Central memory CD8-positive, alpha-beta T cell (primary cell): ENCODE results near the gene MME.

Experiments
- ATAC-seq: fragments of 150-1000 bp; cut with Tn5 transposase; replicated peaks from 2 replicates; pipeline ENCODE4 v1.10.0; 2022; ENCODE audit warnings: mild to moderate bottlenecking, moderate FRiP score, moderate number of reproducible peaks; ENCODE audit not compliant: poor library complexity, severe bottlenecking; ENCODE audit errors: extremely low read depth
- DNase-seq, 2 donors: peaks; one replicate each; pipeline ENCODE4 v3.0.0; 2021; ENCODE audit warnings: low spot score in 2 of 2
- H3K27ac Mint-ChIP-seq: one replicate; pipeline ENCODE4 v1.8.0; 2022; ENCODE audit warnings: low read depth, mild to moderate bottlenecking, moderate library complexity, mixed read lengths
- H3K27me3 Mint-ChIP-seq: one replicate; pipeline ENCODE4 v1.8.0; 2022; ENCODE audit warnings: mixed read lengths
- H3K36me3 Mint-ChIP-seq: one replicate; pipeline ENCODE4 v1.8.0; 2022; ENCODE audit warnings: mild to moderate bottlenecking, moderate library complexity, mixed read lengths; ENCODE audit not compliant: insufficient read depth
- H3K4me1 Mint-ChIP-seq: one replicate; pipeline ENCODE4 v1.8.0; 2022; ENCODE audit warnings: mixed read lengths
- H3K4me3 Mint-ChIP-seq: one replicate; pipeline ENCODE4 v1.8.0; 2022; ENCODE audit warnings: mild to moderate bottlenecking, moderate library complexity, mixed read lengths
- H3K9me3 Mint-ChIP-seq: one replicate; pipeline ENCODE4 v1.8.0; 2022; ENCODE audit warnings: mixed read lengths

MME gene

DNA sequence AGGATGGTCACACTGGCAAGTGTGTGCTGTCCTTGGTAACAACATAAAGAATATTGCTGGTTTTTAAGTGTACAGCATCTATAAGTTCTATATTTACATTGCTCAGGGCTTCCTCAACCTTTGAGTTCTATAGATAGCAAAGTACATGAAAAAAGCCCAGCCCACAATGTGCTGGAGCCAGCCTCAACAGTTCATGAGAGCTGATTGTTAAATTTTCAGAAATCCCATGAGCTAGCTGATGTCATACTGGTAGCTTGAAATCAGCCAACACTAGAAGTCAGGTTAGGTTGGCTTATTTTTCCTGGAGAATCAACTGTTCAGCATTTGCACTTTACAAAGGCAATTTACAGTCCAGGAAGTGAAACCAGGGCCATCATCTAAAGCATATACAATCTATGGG is 110.6 kb downstream of the MME start:
- no peaks in the 10 kb centered on the region for H3K9me3 Mint-ChIP-seq
- H3K27ac Mint-ChIP-seq: no peak overlapping the region
- H3K27me3 Mint-ChIP-seq: no peaks in the 10 kb centered on the region
- no peak for ATAC-seq
- H3K4me3 Mint-ChIP-seq: no peak overlapping the region
- no peaks in the 10 kb centered on the region for H3K4me1 Mint-ChIP-seq
- no peaks in the 10 kb centered on the region for H3K36me3 Mint-ChIP-seq
- no peak for DNase-seq

DNA sequence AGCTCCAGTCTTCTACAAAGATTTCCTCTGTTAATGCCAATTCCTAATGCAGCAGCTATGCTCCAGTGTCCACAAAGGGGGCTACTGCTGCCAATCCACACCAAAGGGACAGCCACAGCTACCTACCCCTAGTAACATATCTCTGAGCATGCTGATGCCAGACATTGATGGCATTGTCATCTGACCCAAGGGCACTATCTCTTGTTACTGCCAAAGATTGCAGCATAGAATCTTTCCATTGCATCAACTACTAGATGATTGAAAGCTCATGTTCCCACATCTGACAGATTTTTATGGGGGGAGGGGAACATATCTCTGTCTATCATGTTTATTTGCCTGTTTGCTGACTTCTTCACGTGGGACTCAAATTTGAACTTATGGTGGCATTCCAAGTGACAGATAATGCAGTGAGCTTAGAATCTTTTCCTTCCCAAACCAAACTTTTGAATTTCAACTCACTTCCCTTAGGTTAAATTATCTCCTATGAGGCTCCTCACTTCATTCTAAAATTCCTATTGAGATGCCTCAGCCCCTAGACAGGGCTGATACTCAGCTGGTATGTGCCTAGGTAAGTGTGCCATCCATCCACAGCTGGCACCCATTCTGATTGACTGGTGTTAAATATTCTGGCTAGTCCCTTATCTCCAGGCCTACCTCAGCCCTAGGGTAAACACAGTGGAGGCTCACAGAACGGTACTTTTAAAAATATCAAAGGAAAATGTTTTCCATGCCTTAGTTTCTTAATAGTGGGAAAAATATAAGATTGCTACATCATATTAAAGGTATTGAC is 113.0 kb downstream of the MME start:
- Mint-ChIP-seq H3K4me1 (no peaks in the 10 kb centered on the region), H3K4me3 (no peak overlapping the region), H3K27ac (no peak overlapping the region), H3K36me3 (no peaks in the 10 kb centered on the region), H3K27me3 (no peaks in the 10 kb centered on the region), H3K9me3 (no peaks in the 10 kb centered on the region)
- DNase-seq (no peak), ATAC-seq (no peak)

DNA sequence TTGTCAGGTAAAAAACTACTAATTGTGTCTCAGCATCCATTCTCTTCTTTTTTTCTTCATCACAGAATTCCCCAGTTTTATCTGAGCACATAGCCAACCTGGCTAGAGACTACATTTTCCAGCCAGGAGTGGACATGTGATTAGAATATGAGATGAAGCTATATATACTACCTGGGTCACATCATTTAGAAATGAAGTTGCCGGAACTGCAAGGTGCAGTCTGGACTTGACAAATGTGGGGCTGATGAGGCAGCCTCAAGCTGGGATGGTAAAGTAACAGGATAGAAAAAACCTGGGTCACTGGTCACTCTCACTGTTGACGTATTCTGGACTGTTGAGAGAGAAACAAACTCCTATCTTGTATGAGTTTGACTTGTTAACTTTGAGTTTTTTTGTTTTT is 113.7 kb downstream of the MME start:
- DNase-seq: no peak
- H3K4me1 Mint-ChIP-seq: no peaks in the 10 kb centered on the region
- H3K9me3 Mint-ChIP-seq: no peaks in the 10 kb centered on the region
- no peak overlapping the region for H3K27ac Mint-ChIP-seq
- no peaks in the 10 kb centered on the region for H3K36me3 Mint-ChIP-seq
- H3K27me3 Mint-ChIP-seq: no peaks in the 10 kb centered on the region
- H3K4me3 Mint-ChIP-seq: no peak overlapping the region
- no peak for ATAC-seq

DNA sequence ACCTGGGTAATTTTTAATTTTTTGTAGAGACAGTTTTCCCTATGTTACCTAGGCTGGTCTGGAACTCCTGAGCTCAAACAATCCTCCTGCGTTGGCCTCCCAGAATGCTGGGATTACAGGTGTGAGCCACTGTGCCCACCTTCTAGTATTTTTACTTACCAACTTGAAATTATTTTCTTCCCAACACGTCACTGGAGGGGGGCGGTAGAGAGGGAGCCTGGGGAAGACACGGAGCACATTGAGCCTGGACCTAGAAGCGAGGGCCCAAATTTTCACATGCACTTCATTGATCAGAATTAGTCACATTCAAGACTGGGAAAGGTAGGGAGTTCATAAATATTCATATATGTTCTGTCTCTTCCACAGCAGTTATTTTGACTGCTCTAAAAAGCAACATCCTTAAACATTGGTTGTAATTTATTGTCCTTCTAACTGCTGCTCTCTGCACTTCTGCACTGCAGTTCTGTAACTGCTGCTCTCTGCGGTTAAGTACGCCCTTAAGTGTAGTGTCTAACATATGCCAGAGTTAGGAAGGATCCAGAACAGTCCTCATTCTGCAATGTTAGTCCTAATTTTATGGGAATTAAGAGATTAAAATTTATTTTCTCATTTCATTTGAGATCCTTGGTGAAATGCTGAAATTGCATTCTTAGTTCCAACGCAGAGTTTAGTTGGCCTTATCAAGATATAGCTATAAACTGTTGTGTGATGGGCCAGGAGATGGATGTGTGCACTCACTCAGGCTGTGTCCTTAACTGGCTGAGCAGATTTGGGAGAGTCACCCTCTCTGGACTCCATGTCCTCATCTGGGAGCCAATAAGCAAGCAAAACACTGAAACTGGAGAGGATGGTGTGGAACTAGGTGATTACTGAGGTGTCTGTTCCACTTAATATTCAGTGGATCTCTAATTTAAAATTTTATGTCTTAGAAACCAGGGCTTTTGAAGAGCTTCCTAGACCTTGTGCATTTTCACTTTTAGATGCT is 115.1 kb downstream of the MME start:
- Mint-ChIP-seq H3K27me3 (no peaks in the 10 kb centered on the region), H3K36me3 (no peaks in the 10 kb centered on the region), H3K27ac (no peak overlapping the region), H3K4me1 (no peaks in the 10 kb centered on the region), H3K9me3 (no peaks in the 10 kb centered on the region), H3K4me3 (no peak overlapping the region)
- ATAC-seq: no peak
- DNase-seq: no peak

DNA sequence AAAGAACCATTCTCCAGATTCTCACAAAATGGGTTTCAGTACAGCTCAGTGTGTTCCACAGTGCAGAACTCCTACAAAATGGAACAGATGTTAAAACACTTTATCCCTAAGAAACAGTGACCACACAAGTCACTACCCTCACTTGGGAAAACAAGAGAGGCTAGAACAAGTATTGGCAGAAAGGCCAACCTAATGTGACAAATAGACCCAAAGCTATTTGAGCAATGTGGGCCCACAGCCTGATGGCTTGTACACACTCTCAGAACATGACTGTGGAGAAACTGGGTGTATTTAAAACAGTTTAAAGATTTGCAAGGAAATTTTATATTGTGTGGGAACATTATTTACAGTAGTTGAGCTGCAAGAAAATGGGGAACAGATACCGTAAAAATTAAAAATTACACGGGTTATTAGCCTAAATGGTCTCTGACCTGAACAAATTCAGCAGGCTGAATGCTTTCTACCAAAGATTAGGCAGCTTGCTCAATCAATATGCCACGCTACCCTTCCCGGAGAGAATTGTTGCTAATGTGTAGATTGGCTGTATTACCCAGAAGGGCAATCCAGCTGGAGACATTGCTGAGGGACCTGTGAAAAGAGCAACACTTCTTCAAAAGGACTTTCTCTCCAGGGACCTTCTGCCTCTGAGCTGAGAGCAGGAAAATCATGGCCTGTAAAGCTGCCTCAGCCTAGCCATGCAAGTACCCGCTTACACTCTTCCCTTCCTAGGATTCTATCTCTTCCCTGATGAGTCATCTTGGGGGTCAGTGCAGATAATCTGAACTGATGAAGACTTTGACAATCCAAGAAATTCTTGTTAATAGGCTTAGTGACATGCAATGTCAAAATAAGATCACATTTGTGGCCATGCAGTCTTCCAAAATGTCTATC is 116.3 kb downstream of the MME start:
- H3K4me3 Mint-ChIP-seq: no peak overlapping the region
- no peak for DNase-seq
- ATAC-seq: no peak
- no peaks in the 10 kb centered on the region for H3K9me3 Mint-ChIP-seq
- H3K36me3 Mint-ChIP-seq: no peaks in the 10 kb centered on the region
- H3K4me1 Mint-ChIP-seq: no peaks in the 10 kb centered on the region
- H3K27ac Mint-ChIP-seq: no peak overlapping the region
- no peaks in the 10 kb centered on the region for H3K27me3 Mint-ChIP-seq

DNA sequence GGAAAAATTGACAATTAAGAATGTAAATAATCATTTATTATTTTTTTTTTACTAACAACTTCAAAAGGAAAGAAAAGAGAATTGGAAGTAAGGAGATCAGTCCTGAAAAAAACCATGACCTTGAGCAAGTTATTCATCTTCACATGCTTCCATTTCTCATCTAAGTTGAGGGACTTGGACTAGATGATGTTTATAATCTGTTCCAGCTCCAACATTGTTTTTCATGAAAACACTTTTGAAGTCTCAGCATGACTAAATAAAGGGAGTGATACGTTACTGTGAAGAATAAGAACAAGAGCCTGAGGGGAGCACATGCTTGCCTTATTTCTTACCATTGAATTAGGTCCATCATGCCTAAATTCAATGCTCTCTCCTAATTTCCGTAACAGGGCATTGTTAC is 117.7 kb downstream of the MME start:
- H3K9me3 Mint-ChIP-seq: no peaks in the 10 kb centered on the region
- no peaks in the 10 kb centered on the region for H3K36me3 Mint-ChIP-seq
- DNase-seq (no peak), ATAC-seq (no peak)
- no peaks in the 10 kb centered on the region for H3K4me1 Mint-ChIP-seq
- no peaks in the 10 kb centered on the region for H3K27me3 Mint-ChIP-seq
- H3K27ac Mint-ChIP-seq: no peak overlapping the region
- no peak overlapping the region for H3K4me3 Mint-ChIP-seq

DNA sequence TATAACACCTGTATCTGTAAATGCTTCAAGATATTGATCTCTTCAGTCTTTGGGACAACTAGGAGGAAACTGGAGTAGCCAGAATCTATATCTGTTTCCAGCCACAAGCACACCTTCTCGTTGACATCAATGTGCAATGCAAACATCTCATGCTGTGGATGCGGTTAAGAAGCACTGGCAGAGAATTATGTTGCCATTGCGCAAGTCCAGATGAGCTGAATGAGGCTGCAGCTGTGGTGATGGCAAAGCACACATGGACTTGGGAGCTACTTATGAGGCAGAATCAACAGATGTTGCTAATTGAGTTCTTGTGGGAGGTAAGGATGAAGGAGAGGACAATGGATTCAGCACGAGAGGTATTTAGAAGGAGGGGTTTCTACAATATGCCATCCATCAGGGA is 122.5 kb downstream of the MME start:
- no peaks in the 10 kb centered on the region for H3K4me1 Mint-ChIP-seq
- DNase-seq: no peak
- H3K36me3 Mint-ChIP-seq: no peaks in the 10 kb centered on the region
- H3K4me3 Mint-ChIP-seq: no peak overlapping the region
- H3K27ac Mint-ChIP-seq: no peak overlapping the region
- no peaks in the 10 kb centered on the region for H3K9me3 Mint-ChIP-seq
- no peak for ATAC-seq
- no peaks in the 10 kb centered on the region for H3K27me3 Mint-ChIP-seq

DNA sequence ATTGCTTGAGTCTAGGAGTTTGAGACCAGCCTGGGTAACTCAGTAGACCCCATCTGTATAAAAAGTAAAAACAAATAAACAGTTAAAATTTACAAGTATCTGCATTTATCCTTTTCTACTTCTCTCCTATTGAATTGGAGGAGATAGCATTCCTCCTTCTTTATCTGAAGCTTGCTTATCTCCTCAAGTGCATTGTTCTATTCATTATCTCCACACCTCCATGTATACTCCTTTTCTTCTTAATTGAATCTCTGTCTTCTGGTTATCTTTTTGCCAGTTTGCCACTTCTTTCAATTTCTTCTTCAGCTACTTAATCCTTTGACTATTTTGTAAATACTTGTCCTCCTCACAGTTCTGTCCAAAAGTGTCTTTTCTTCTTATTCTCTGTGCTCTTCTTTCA is 124.7 kb downstream of the MME start:
- H3K27ac Mint-ChIP-seq: no peak overlapping the region
- no peaks in the 10 kb centered on the region for H3K4me1 Mint-ChIP-seq
- ATAC-seq (no peak), DNase-seq (no peak)
- H3K27me3 Mint-ChIP-seq: no peaks in the 10 kb centered on the region
- no peak overlapping the region for H3K4me3 Mint-ChIP-seq
- no peaks in the 10 kb centered on the region for H3K36me3 Mint-ChIP-seq
- H3K9me3 Mint-ChIP-seq: no peaks in the 10 kb centered on the region

DNA sequence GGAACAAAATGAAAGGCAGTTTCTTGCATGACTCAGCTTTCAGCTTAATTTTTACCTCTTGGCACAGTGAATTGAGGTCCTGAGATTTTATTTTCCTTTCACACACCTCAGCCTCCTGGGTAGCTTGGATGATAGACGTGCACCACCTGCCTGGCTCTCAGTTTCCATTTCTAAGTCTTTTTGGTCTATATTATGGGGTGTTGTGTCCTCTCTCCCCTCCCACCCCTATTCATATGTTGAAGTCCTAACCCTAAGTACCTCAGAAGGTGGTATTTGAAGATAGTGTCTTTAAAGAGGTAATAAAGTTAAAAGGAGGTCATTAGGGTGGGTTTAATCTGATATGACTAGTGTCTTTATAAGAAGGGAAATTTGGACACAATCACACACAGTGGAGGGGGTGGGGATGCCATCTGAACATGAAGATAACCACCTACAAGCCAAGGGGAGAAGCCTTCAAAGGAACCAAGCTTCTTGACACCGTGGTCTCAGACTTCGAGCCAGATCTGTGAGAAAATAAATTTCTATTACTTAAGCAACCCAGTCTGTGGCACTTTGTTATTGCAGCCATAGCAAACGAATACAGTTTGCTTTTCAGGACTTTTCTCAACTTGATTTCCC is 128.2 kb downstream of the MME start:
- no peaks in the 10 kb centered on the region for H3K27me3 Mint-ChIP-seq
- H3K4me1 Mint-ChIP-seq: no peaks in the 10 kb centered on the region
- no peaks in the 10 kb centered on the region for H3K36me3 Mint-ChIP-seq
- H3K27ac Mint-ChIP-seq: no peak overlapping the region
- H3K9me3 Mint-ChIP-seq: no peaks in the 10 kb centered on the region
- no peak for ATAC-seq
- DNase-seq: no peak
- H3K4me3 Mint-ChIP-seq: no peak overlapping the region

DNA sequence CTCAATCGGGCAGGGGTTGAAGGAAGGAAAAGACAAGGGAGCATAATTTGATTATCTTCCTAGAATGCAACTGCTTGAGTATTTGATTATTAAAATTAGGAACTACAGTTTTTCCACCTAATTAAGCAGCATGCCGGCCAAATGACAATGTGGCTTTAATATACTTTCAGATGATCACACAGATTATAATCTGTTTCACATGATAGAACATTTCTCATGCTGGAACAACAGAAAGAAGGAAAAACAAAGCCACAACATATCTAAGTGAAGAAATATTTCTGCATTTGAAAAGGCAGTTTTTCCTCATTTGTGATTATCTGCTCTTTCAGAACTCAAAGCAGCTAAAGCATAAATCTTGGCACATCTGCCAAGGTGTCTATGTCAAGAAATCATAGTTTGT is 130.6 kb downstream of the MME start:
- H3K27ac Mint-ChIP-seq: no peak overlapping the region
- DNase-seq (no peak), ATAC-seq (no peak)
- H3K4me3 Mint-ChIP-seq: no peak overlapping the region
- H3K27me3 Mint-ChIP-seq: no peaks in the 10 kb centered on the region
- no peaks in the 10 kb centered on the region for H3K36me3 Mint-ChIP-seq
- no peaks in the 10 kb centered on the region for H3K4me1 Mint-ChIP-seq
- H3K9me3 Mint-ChIP-seq: no peaks in the 10 kb centered on the region

DNA sequence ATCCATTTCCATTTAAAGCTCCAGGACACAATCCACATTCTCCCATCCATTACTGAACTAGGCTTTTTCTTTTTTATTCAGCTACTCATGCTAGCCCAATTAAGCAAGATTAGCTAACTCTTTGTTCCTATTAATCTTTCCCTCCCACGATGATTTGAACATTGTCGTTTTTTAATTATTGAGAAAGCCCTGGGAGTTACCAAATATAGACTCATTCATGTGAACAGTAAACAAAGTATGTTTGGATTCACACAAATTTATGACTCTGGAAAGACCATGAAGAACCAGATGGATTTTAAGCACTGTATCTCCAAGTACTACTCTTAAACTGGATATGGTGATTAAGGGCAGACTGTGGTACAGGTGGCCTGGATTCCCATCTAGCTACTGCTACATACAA is 131.1 kb downstream of the MME start:
- Mint-ChIP-seq H3K36me3 (no peaks in the 10 kb centered on the region), H3K27ac (no peak overlapping the region), H3K27me3 (no peaks in the 10 kb centered on the region), H3K4me1 (no peaks in the 10 kb centered on the region), H3K9me3 (no peaks in the 10 kb centered on the region), H3K4me3 (no peak overlapping the region)
- no peak for DNase-seq
- ATAC-seq: no peak

DNA sequence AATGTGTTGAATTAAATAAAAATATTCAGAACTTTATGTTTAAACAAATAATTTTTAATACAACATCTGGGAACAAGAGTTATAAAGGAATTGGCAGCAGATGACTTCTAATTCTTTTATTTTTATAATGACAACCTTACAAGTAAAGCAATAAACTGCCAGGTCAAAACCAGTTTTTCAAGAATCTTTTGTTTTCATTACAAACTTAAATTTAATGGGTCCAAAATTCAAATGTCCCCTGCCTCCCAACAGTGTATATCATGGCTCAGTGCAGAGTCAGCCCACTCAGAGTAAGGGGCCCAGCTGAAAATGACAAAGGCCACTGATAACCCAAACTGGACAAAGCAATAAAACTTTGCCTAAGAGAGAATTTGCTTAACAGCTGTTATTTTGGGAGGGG is 131.8 kb downstream of the MME start:
- DNase-seq (no peak), ATAC-seq (no peak)
- Mint-ChIP-seq H3K4me1 (no peaks in the 10 kb centered on the region), H3K9me3 (no peaks in the 10 kb centered on the region), H3K36me3 (no peaks in the 10 kb centered on the region), H3K27ac (no peak overlapping the region), H3K4me3 (no peak overlapping the region), H3K27me3 (no peaks in the 10 kb centered on the region)
